HFFc6 (cell line): Measurements from ENCODE around the gene CELF1. TPM values are rescaled to one million over a fixed set of nuclear protein-coding genes. Genes with fewer than 3 reads are reported as not detected.

Experiments used
- DNase-seq: peaks from one replicate; pipeline ENCODE4 v3.0.0-alpha.2; 2018
- H3K27ac Mint-ChIP-seq: 2 replicates; pipeline ENCODE4 v1.8.0; 2020; ENCODE audit warnings: mild to moderate bottlenecking, mixed read lengths
- H3K27me3 Mint-ChIP-seq: 2 replicates; pipeline ENCODE4 v1.8.0; 2021; ENCODE audit warnings: mild to moderate bottlenecking, moderate library complexity, mixed read lengths; ENCODE audit not compliant: insufficient read depth
- H3K36me3 Mint-ChIP-seq: 2 replicates; pipeline ENCODE4 v1.8.0; 2021; ENCODE audit warnings: low read depth, mixed read lengths
- H3K4me1 Mint-ChIP-seq: 2 replicates; pipeline ENCODE4 v1.8.0; 2020; ENCODE audit warnings: low read depth, mixed read lengths
- H3K4me3 Mint-ChIP-seq: 2 replicates; pipeline ENCODE4 v1.8.0; 2020; ENCODE audit warnings: mild to moderate bottlenecking, moderate library complexity, mixed read lengths
- H3K9me3 Mint-ChIP-seq: 2 replicates; pipeline ENCODE4 v1.8.0; 2020; ENCODE audit warnings: mild to moderate bottlenecking, mixed read lengths
- total RNA-seq, 6 experiments: library from RNA; stranded (reverse); fragmentation: NEBNext Ultra II Directional; extraction: Animal tissue kit (Norgen Biotek cat#: 25700); gene quantifications; 2 replicates in 1 of 6; 3 replicates in 5 of 6; pipeline ENCODE4 v1.2.3, GENCODE V29; 2021
- TF ChIP-seq, protein P1 (sequence below): fragments of 200-600 bp; sonication (generic); IDR thresholded peaks from 2 replicates; pipeline ENCODE4 v1.5.0; 2021; ENCODE audit warnings: antibody characterized with exemption, mild to moderate bottlenecking

The CELF1 gene
- total RNA-seq, 6 experiments from 2014 or later = 103 to 131 (median 120) TPM

DNA sequence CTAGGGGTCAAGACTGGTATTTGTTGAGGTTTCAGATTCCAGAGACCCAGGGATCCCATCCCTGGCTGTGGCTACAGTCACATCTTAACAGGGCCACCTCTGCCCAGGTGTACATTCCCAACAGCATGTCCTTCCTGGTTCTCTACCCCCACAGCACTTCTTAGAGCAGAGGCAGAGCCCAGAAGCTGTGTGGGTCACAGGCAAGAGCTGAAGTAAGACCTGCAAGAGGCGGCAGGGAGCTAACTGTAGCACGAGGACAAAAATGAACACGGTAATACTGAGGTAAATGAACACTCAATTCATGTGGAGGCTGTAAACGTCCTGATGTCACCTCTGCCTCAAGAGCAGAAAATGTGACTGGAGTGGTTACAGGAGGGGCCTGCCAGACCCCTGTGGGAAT is 82.3 kb downstream of the CELF1 start:
- no peak overlapping the region for H3K27ac Mint-ChIP-seq
- TF ChIP-seq, protein P1, sequence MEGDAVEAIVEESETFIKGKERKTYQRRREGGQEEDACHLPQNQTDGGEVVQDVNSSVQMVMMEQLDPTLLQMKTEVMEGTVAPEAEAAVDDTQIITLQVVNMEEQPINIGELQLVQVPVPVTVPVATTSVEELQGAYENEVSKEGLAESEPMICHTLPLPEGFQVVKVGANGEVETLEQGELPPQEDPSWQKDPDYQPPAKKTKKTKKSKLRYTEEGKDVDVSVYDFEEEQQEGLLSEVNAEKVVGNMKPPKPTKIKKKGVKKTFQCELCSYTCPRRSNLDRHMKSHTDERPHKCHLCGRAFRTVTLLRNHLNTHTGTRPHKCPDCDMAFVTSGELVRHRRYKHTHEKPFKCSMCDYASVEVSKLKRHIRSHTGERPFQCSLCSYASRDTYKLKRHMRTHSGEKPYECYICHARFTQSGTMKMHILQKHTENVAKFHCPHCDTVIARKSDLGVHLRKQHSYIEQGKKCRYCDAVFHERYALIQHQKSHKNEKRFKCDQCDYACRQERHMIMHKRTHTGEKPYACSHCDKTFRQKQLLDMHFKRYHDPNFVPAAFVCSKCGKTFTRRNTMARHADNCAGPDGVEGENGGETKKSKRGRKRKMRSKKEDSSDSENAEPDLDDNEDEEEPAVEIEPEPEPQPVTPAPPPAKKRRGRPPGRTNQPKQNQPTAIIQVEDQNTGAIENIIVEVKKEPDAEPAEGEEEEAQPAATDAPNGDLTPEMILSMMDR = no peak
- DNase-seq = no peak
- peaks cover 4% of the 10 kb centered on the region for H3K27me3 Mint-ChIP-seq
- H3K9me3 Mint-ChIP-seq = no peaks in the 10 kb centered on the region
- peaks cover 45% of the 10 kb centered on the region for H3K4me1 Mint-ChIP-seq
- H3K4me3 Mint-ChIP-seq = no peak overlapping the region
- peaks cover 52% of the 10 kb centered on the region for H3K36me3 Mint-ChIP-seq

DNA sequence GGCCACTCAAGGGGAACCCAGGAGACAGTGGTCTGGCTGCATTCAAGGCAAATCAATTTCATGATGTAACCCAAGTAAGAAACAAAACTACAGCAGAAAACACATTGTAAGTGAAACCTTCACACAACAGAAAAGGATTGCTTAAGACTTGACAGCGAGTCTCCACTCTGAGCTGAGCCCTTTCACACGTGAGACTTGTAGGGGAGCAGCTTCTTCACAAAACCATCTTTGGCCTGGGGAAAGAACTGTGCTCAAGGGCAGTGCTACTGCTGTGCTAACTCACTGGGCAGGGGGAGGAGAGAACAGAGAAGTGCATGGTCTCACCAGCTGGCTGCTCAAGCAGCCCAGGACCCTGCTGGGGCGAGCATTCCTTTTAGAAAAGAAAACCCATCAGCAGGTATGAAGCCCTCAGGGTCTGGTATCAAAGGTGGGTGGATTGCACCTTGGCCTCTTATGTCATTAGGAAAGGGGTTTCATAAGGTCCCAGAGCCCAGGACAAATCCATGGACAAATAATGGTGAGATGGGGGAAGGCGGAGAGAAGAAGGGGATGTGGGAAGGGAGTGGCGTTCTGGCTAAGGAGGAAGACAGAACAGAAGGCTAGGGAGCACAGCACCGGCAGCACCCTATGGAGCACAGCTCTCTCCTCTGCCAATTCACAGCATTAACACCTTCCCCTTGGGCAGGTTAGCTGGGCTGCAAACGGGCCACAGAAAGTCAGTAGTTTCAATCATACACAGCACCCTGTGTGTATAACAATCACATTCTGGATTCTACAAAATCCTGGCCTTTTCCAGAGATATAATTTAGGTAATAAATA is 83.4 kb downstream of the CELF1 start:
- peak overlapping the region; percentile 14; the same call in 1 of the 2 replicates for H3K27ac Mint-ChIP-seq
- DNase-seq = no peak
- no peaks in the 10 kb centered on the region for H3K9me3 Mint-ChIP-seq
- H3K36me3 Mint-ChIP-seq = peaks cover 46% of the 10 kb centered on the region
- peaks cover 42% of the 10 kb centered on the region for H3K4me1 Mint-ChIP-seq
- no peak overlapping the region for H3K4me3 Mint-ChIP-seq
- peaks cover 4% of the 10 kb centered on the region for H3K27me3 Mint-ChIP-seq
- TF ChIP-seq, protein P1 = no peak

DNA sequence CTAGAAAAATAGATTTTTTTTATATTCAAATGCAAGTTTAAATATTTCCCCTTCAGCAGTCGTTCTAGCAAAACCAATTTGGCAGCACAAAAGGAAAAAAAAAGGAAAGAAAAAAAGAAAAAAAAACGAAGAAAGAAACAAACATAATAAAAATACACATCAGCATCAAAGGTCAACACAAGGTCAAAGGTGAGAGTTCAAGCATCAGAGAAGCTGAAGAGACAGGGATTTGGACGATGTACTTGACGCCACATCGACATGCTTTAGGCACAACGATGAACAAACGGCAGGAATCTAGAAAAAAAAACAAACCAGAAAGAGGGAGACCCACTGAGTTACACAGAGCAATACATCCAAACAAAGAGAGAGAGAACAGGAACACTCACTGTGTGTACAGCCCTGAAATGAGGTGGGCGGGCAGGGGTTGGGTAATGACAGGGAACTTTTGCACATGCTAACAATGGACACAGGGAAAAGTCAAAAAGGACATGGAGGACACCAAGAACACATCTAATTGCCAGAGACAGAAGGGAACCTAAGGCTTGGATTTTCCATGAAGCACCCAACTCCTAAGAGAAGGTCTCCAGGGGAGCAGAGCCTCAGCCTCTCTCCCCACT is 84.2 kb downstream of the CELF1 start:
- Mint-ChIP-seq H3K36me3 (peaks cover 40% of the 10 kb centered on the region), H3K27ac (no peak overlapping the region), H3K27me3 (peaks cover 6% of the 10 kb centered on the region), H3K9me3 (no peaks in the 10 kb centered on the region), H3K4me1 (peaks cover 40% of the 10 kb centered on the region), H3K4me3 (no peak overlapping the region)
- DNase-seq = no peak
- TF ChIP-seq, protein P1 = no peak

DNA sequence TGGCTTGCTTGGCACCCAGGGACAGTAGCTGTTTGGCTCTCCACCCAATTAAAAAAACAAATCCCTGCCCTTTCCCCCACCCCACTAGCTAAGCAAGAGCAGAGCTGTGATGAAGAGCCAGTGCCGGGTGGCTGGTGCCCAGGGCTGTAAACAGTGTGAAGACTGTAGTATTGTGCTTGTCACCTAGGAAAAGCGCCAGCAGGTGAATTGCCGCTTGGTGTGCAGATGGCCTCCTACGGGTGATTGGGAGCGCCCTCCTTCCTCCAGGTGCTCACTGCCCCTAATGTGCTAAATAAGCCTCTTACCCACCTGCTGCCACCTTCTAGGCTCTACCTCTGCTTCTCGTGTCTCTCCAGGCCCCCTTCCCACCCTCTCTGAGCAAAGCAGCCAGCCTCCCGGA is 85.6 kb downstream of the CELF1 start:
- Mint-ChIP-seq H3K36me3 (peaks cover 30% of the 10 kb centered on the region), H3K4me3 (peak overlapping the region; percentile 46; the same call in 1 of the 2 replicates), H3K27ac (peak overlapping the region; percentile 70)

DNA sequence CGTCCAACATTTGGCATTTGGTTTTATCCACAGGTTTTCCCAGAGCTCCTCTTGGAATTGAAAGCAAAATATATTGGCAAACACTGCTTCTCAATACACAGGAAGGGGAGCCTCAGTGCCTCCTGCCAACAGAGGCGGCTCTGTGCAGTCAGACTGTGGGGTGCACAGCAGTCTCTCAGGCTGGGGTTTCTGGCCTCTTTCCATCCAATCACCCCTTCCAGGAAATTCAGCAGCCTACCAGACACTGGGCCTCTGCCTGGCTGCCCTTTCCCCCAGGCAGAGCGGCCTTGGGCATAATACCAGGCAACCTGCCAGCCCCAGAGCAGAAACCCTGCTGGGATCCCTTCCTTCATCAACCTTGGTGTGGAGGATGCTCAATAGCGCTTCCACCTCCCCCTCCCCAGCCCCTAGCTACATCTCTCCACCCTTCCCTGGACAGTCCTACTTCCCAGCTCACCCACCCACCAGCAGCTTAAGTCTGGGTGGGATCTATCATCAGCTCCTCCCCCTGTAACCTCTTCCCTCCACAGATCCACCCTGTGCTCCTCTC is 86.2 kb downstream of the CELF1 start:
- peak overlapping the region; percentile 70 for H3K27ac Mint-ChIP-seq
- TF ChIP-seq, protein P1 = no peak
- H3K27me3 Mint-ChIP-seq = peaks cover 6% of the 10 kb centered on the region
- no peak for DNase-seq
- H3K36me3 Mint-ChIP-seq = peaks cover 30% of the 10 kb centered on the region
- H3K4me3 Mint-ChIP-seq = peak overlapping the region; percentile 46; the same call in 1 of the 2 replicates
- H3K4me1 Mint-ChIP-seq = peaks cover 38% of the 10 kb centered on the region
- H3K9me3 Mint-ChIP-seq = no peaks in the 10 kb centered on the region

More for the DNA sequence above, 85.6 kb downstream of the CELF1 start:
- peaks cover 6% of the 10 kb centered on the region for H3K27me3 Mint-ChIP-seq
- no peaks in the 10 kb centered on the region for H3K9me3 Mint-ChIP-seq
- TF ChIP-seq, protein P1 = no peak
- H3K4me1 Mint-ChIP-seq = peaks cover 32% of the 10 kb centered on the region
- no peak for DNase-seq
